Measurements from ENCODE around the gene ATP10A. TPM values are rescaled to one million over a fixed set of nuclear protein-coding genes. Genes with fewer than 3 reads are reported as not detected.

Gene ATP10A
- total RNA-seq, 1 donor from 2014 or later: 1.9 TPM

DNA sequence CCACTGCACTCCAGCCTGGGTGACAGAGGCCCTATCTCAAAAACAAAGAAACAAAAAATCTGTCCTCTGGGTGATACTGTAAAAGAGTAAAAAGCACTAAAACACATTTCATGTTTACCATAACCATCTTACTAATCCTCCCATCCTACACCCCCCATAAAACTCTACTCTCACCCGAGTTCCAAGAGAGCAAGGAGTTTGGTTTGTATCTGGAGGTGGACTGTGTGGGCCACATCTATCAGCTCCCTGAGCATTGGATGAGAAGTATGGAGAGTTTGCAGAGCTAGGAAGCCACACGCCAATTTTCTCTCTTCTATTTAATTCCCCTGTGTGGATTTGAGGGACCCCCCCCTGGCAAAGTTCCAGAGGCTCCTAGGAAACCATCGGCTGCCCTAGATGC is 80.0 kb downstream of the ATP10A start:
- no peaks in the 10 kb centered on the region for H3K36me3 Mint-ChIP-seq
- DNase-seq (ENCODE audit: extremely low spot score, unreplicated experiment): no peak
- H3K27ac Mint-ChIP-seq: no peak overlapping the region

DNA sequence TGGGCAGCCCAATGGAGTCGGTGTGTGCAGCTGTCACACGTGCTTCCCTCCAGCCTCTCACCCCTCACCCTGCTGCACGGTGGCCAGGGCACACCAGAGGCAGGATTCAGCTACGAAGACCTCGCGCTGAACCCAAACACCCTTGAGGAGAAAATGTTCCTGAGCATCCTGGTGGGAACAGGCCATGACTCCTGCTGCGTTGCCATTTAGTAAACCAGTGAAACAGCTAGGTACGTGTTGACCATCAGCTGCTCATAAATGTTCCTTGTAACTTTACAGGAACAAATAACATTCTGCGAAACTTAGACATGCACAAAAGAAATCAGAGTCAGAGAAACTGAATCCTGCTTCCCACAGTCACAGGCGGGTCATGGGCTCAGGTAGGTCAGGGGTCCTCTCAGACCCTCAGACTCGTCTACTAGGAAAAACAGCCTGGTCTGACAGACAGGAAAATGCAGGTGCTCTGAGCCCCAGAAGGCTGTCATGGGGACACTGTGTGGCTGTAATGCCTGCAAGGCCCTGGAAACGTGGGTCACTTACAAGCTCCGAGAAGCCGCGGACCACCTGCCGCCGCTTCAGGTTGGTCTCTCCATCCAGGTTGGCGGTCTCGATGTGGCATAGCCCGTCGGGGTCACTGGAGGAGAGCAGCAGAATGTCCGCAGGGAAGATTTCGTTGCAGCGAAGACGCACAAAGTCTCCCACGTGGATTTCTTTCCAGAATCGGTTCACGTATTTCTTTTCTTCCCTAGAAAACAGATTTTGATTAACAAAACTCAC is 82.5 kb downstream of the ATP10A start:
- Mint-ChIP-seq H3K9me3 (no peaks in the 10 kb centered on the region), H3K4me3 (no peak overlapping the region), H3K4me1 (ENCODE audit: unreplicated experiment) (peaks cover 13% of the 10 kb centered on the region), H3K27ac (no peak overlapping the region), H3K27me3 (no peaks in the 10 kb centered on the region), H3K36me3 (no peaks in the 10 kb centered on the region)
- TF ChIP-seq, protein P1, sequence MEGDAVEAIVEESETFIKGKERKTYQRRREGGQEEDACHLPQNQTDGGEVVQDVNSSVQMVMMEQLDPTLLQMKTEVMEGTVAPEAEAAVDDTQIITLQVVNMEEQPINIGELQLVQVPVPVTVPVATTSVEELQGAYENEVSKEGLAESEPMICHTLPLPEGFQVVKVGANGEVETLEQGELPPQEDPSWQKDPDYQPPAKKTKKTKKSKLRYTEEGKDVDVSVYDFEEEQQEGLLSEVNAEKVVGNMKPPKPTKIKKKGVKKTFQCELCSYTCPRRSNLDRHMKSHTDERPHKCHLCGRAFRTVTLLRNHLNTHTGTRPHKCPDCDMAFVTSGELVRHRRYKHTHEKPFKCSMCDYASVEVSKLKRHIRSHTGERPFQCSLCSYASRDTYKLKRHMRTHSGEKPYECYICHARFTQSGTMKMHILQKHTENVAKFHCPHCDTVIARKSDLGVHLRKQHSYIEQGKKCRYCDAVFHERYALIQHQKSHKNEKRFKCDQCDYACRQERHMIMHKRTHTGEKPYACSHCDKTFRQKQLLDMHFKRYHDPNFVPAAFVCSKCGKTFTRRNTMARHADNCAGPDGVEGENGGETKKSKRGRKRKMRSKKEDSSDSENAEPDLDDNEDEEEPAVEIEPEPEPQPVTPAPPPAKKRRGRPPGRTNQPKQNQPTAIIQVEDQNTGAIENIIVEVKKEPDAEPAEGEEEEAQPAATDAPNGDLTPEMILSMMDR (conservative IDR thresholded peaks at IDR 0.05): no peak
- no peak for DNase-seq (ENCODE audit: extremely low spot score, unreplicated experiment)

More for the DNA sequence above, 80.0 kb downstream of the ATP10A start:
- H3K4me3 Mint-ChIP-seq: no peak overlapping the region
- TF ChIP-seq, protein P1 (conservative IDR thresholded peaks at IDR 0.05): no peak
- peaks cover 9% of the 10 kb centered on the region for H3K4me1 Mint-ChIP-seq (ENCODE audit: unreplicated experiment)
- H3K27me3 Mint-ChIP-seq: no peaks in the 10 kb centered on the region
- H3K9me3 Mint-ChIP-seq: no peaks in the 10 kb centered on the region

DNA sequence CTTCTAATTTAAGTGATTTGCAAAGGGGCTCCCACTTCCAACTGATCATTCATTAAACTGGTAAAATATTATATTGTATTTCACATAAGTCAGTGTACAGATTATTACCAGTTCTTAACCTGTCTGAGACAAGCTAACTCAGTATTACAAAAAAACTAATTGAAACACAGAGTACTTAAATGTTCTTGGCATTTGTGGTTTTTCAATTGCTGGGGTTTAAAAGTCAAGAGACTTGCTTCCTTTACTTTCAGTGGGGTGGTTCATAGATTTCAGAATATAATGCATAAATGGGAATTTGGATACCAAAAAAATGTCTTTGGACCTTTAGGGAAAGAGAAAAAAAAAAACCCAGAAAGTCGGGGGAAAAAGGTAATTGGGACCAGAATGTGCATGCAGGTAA is 85.0 kb downstream of the ATP10A start:
- no peak for DNase-seq (ENCODE audit: extremely low spot score, unreplicated experiment)
- H3K36me3 Mint-ChIP-seq: no peaks in the 10 kb centered on the region
- H3K4me3 Mint-ChIP-seq: no peak overlapping the region
- no peak overlapping the region for H3K27ac Mint-ChIP-seq
- no peaks in the 10 kb centered on the region for H3K27me3 Mint-ChIP-seq
- no peaks in the 10 kb centered on the region for H3K9me3 Mint-ChIP-seq
- TF ChIP-seq, protein P1 (conservative IDR thresholded peaks at IDR 0.05): no peak
- peaks cover 25% of the 10 kb centered on the region for H3K4me1 Mint-ChIP-seq (ENCODE audit: unreplicated experiment)

- peaks cover 30% of the 10 kb centered on the region for H3K4me1 Mint-ChIP-seq (ENCODE audit: unreplicated experiment)
- H3K4me3 Mint-ChIP-seq: no peak overlapping the region
- no peak overlapping the region for H3K27ac Mint-ChIP-seq
- TF ChIP-seq, protein P1 (conservative IDR thresholded peaks at IDR 0.05): no peak
- H3K36me3 Mint-ChIP-seq: no peaks in the 10 kb centered on the region
- no peak for DNase-seq (ENCODE audit: extremely low spot score, unreplicated experiment)
- no peaks in the 10 kb centered on the region for H3K9me3 Mint-ChIP-seq
- no peaks in the 10 kb centered on the region for H3K27me3 Mint-ChIP-seq
These were observed 86.1 kb downstream of the ATP10A start for GRCh38 chr15:25777037-25777436.

DNA sequence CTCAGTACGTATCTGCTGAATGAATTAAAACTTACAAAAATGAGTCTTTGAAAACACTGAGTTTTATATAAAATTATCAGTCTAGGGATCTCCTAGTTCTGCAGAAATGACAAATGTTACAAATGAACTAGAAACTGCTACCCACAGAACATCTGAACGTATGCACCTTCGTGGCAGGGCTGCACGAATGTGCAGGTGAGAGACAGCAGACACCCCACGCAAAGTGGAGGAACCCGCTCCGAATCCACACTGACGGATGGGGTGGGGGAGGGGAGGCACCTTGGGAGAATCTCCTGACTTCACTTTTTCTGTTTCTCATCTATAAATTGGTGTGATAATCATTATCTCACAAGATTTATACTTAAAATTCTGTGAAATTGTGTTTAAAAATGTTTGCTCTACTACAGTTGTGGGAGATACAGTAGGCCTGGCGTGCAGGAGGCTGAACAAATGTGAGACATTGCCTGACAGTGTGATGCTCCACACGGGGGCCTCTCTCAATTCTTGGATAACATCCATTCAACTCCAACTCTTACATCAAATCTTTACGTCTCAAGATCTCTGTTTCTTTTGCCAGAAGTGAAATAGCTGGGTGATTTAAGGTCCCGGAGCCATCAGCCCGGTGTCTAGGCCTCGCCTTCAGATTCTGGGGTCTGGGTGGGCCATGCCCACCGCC is 86.9 kb downstream of the ATP10A start:
- DNase-seq (ENCODE audit: extremely low spot score, unreplicated experiment): no peak
- Mint-ChIP-seq H3K4me3 (no peak overlapping the region), H3K27ac (no peak overlapping the region), H3K36me3 (no peaks in the 10 kb centered on the region), H3K9me3 (no peaks in the 10 kb centered on the region), H3K4me1 (ENCODE audit: unreplicated experiment) (peaks cover 30% of the 10 kb centered on the region), H3K27me3 (no peaks in the 10 kb centered on the region)
- TF ChIP-seq, protein P1 (conservative IDR thresholded peaks at IDR 0.05): no peak

Data from type B pancreatic cell (in vitro differentiated cells).